H7 (cell line): ENCODE data around the gene FGF19. TPM values are rescaled to one million over a fixed set of nuclear protein-coding genes. Genes with fewer than 3 reads are reported as not detected.

Source experiments
- DNase-seq: peaks from one replicate; pipeline ENCODE4 v3.0.0; 2012
- H3K27me3 ChIP-seq: 2 replicates; pipeline ENCODE4 v1.6.0; 2011; ENCODE audit warnings: mild to moderate bottlenecking, low read length; ENCODE audit not compliant: control insufficient read depth, insufficient read depth
- H3K36me3 ChIP-seq: replicated peaks from 2 replicates; pipeline ENCODE4 v1.5.1; 2011; ENCODE audit warnings: low read length; ENCODE audit not compliant: control insufficient read depth, insufficient read depth
- H3K4me3 ChIP-seq: 2 replicates; pipeline ENCODE4 v1.5.1; 2011; ENCODE audit warnings: low read depth, mild to moderate bottlenecking, control low read depth, low read length, moderate library complexity; ENCODE audit not compliant: insufficient read depth
- total RNA-seq: library from RNA; depleted of rRNA; stranded (reverse); fragments of >200 nt; shearing (Covaris generic); gene quantifications from 2 replicates; pipeline ENCODE4 v1.2.3, GENCODE V29; 2014

The FGF19 gene
- total RNA-seq, 1 experiment from 2014 or later: 36.7 TPM

DNA sequence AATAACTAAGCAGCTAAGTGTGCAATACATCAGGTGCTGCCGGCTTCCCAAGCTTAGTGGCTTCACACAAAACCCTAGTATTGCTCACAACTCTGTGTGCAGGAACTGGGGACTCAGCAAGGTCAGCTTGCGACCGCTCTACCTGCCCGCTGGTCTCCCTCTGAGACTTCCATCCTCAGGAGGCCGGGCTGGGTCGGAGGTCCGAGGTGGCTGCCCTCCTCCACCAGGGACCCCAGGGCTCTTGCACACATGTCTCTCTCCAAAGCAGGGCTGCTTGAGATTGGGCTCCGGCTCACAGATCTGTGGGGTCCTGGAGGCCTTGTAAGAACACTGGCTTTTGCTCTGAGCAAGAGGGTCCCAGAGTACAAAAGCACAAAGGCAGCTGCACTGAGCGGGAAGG lies 25.4 kb upstream of the FGF19 start:
- Histone ChIP-seq H3K27me3 (no peaks in the 10 kb centered on the region; the same call in 1 of the 2 replicates), H3K36me3 (no peaks in the 10 kb centered on the region), H3K4me3 (no peak overlapping the region)
- no peak for DNase-seq

DNA sequence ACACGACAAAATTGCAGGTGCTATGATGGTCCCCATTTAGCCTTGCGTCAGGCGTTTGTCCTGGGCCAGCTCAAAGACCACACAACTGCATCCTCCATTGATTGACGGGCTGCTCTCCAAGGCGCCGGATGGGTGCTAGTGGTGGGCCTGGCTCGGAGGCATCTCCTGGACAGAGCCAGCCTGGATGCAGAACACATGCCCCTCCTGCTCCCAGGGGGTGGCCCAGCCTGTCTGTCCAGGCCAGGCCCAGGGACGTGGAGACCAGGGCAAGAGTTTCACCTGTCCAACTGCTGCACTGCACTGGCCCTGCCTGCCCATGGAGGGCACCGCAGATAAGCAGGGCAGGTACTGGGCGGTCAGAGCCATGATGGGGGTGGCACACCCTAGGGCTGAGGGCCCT lies 23.4 kb upstream of the FGF19 start:
- H3K36me3 ChIP-seq: no peaks in the 10 kb centered on the region
- no peaks in the 10 kb centered on the region for H3K27me3 ChIP-seq
- no peak for DNase-seq
- no peak overlapping the region for H3K4me3 ChIP-seq

DNA sequence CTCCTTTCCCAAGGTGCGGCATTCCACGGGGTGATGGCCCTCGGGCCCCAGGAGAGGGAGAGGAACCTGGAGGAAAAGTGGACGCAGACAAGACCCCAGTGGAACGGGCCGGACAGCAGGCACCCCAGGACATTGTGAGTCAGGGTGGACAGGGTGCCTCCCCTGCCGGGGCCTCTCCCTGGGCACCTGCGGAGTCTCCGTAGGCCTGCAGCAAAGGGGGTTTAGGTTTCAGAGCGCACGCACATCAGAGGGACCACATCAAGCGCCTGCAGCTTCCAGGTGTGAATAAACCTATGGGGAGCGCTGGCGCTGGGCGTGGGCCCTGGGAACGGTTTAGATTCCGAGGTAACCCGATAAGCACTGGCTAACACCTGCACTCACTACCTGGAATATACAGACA lies 22.7 kb upstream of the FGF19 start:
- no peak overlapping the region for H3K4me3 ChIP-seq
- H3K27me3 ChIP-seq: peaks cover 2% of the 10 kb centered on the region; the same call in 1 of the 2 replicates
- H3K36me3 ChIP-seq: no peaks in the 10 kb centered on the region
- peak; percentile 52 for DNase-seq

DNA sequence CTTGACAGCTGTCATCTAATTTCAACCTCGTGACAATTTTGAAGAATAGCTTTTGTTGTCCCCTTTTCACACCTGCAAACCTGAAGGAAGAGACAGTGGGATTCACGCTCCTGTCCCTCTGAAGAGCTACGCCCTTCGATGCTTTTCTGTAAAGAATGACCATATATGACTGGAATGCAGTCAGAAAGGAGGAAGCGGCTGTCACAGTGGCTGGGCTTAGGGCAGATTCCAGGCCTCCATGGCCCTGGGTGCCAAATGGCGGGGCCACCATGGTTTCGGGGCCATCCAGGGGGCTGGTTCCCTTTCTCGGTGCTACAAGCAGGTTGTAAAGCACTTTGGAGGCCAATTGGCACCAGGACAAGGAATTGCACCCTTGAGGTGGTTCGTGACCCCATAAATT lies 22.2 kb upstream of the FGF19 start:
- H3K36me3 ChIP-seq: no peaks in the 10 kb centered on the region
- peaks cover 2% of the 10 kb centered on the region; the same call in 1 of the 2 replicates for H3K27me3 ChIP-seq
- DNase-seq: no peak
- no peak overlapping the region for H3K4me3 ChIP-seq

DNA sequence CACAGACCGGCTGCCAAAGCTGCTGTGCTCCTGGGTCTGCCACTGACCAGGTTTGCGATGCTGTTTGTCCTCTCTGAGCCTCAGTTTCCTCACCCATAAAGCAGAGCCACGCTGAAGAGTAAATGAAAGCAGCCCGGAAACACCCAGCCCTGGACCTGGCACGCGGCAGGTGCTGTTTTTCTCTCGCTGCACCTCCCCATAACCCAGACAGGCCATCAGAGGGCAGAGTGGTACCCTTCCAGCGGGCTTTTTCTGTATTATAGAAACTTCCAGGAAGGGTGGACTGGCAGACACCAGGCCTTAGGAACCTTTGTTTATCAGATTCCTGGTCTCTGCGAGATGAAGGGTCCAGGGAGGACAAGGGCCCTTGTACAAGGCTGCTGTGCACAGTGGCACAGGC lies 17.9 kb upstream of the FGF19 start:
- Histone ChIP-seq H3K27me3 (peaks cover 4% of the 10 kb centered on the region), H3K36me3 (no peaks in the 10 kb centered on the region), H3K4me3 (no peak overlapping the region)
- peak; percentile 78 for DNase-seq

DNA sequence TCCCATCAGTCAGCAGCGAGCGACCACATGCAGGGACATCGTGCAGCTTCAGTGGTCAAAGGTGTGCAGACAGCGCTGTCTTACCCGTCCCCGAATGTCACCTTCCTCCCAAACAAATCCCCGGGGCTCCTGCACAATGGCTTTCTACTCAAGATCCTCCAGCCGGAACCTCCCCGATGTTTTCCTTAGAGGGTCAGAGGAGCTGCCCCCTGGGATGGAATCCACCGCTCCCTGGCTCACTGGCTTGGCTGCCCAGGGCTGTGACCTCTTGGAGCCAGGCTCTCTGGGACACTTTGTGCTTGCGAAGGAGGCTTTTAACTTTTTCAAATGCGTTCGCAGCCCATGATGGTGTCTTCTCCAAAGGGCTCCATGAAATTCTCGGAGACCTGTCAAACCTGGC lies 17.3 kb upstream of the FGF19 start:
- DNase-seq: no peak
- Histone ChIP-seq H3K36me3 (no peaks in the 10 kb centered on the region), H3K27me3 (peaks cover 4% of the 10 kb centered on the region), H3K4me3 (no peak overlapping the region)

DNA sequence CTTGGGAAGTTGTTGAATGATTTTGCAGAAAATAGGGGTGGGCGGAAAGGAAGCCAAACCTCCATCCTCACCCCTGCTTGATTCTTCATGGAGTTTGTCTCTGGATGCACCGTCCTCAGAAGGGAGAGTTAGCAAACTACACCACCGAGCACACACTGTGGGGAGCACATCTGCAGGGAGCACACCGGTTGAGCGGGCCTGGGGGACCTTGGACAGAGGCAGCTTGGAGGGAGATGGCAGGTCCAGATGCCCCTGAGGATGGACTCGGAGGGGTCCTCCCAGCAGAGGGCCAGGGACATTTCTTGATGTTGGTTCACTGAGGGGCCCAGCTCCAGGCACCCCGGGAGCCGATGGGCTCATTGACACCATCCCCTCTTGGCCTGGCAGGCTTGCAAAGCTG lies 15.1 kb upstream of the FGF19 start:
- Histone ChIP-seq H3K36me3 (no peaks in the 10 kb centered on the region), H3K4me3 (no peak overlapping the region), H3K27me3 (peaks cover 4% of the 10 kb centered on the region)
- DNase-seq: no peak

DNA sequence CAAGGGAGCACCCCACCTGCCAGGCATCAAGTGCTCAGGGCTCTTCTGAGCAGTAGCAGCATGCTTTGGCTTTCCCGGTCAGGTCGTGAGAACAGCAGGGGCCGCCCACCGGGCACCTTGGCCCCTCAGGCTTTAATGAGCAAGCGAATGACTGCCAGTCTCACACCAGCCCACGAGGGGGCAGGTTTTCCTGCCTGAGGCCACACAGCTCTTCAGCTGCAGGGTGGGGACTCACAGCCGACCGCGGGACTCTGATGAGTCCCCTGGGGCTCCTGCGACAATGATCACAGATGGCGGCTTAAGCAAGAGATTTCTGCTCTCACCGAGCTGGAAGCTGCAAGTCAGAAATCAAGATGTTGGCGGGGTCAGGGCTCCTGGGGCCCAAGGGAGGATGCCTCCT lies 14.3 kb upstream of the FGF19 start:
- Histone ChIP-seq H3K27me3 (peaks cover 4% of the 10 kb centered on the region), H3K36me3 (no peaks in the 10 kb centered on the region), H3K4me3 (no peak overlapping the region)
- DNase-seq: peak; percentile 96

DNA sequence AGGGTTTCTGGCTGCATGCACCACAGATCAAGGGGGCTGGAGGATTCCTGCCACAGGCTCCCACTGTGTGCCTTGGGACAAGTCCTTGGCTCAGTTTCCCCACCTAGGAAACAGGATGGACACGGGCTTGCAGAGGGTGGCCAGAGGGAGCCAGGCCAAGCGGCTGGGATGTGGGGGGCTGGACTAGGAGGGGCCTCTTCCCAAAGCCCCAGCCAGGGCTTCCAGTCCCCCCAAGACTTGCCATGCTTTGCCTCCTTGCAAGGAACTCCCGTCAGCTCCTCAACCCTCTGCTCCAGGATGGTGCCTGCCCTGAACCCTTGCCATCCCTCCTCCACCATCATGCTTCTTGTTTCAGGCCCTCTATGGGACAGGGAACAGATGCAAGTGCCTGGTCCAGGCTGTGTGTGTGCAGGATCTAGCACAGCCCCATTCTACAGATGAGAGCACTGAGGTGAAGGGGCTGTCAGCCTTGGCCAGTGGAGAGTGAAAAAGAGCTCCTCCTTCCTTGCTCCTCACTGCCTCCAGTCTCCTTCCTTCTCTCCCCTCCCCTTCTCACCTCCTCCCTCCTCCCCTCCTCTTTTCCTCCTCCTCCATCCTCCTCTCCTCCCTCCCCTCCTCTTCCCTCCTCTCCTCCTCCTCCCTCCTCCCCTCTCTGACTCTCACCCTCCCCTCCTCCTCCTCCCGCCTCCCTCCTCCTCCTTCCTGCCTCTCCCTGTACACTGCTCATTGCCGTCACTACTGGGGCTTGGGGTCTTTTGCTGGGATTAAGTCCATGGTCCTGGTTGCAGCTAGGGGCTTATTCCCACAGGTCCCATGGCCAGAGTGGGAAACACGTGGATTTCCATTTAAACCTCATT lies 13.3 kb upstream of the FGF19 start:
- Histone ChIP-seq H3K4me3 (no peak overlapping the region), H3K27me3 (peaks cover 4% of the 10 kb centered on the region), H3K36me3 (no peaks in the 10 kb centered on the region)
- no peak for DNase-seq

DNA sequence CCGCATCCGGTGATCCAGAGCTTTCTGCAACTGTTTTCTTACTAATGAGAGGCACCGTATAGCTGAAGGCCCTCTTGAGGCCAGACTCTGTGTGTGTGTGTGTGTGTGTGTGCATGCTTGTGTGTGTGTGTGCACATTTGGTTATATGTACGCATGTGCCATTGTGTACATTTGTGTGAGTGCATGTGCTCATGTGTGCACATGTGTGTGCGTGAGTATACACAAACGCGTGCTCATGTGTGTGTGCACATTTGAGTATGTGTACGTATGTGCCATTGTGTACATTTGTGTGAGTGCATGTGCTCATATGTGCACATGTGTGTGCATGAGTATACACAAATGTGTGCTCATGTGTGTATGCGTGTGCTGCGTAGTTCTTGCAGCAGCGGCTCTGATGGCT lies 12.3 kb upstream of the FGF19 start:
- Histone ChIP-seq H3K27me3 (peaks cover 2% of the 10 kb centered on the region), H3K4me3 (no peak overlapping the region), H3K36me3 (no peaks in the 10 kb centered on the region)
- no peak for DNase-seq

DNA sequence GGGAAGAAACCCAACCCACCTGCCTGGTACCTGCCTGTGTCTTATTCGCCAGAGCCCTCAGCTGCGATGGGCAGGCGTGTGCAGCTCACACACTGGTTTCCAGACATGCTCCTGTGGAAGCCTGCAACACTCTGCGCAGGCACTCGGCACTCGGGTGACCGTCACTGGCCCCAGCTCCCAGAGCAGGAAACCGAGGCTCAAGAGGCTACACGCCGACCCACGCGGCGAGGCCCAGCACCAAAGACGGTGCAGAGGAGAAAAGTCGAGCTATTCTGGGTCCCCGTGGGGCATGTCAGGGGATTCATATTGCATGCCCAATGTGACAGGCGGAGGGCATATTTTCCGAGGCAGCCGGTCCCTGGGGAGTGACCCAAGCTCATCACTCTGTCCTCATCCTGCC lies 11.6 kb upstream of the FGF19 start:
- no peak for DNase-seq
- peaks cover 2% of the 10 kb centered on the region for H3K27me3 ChIP-seq
- no peaks in the 10 kb centered on the region for H3K36me3 ChIP-seq
- H3K4me3 ChIP-seq: no peak overlapping the region

DNA sequence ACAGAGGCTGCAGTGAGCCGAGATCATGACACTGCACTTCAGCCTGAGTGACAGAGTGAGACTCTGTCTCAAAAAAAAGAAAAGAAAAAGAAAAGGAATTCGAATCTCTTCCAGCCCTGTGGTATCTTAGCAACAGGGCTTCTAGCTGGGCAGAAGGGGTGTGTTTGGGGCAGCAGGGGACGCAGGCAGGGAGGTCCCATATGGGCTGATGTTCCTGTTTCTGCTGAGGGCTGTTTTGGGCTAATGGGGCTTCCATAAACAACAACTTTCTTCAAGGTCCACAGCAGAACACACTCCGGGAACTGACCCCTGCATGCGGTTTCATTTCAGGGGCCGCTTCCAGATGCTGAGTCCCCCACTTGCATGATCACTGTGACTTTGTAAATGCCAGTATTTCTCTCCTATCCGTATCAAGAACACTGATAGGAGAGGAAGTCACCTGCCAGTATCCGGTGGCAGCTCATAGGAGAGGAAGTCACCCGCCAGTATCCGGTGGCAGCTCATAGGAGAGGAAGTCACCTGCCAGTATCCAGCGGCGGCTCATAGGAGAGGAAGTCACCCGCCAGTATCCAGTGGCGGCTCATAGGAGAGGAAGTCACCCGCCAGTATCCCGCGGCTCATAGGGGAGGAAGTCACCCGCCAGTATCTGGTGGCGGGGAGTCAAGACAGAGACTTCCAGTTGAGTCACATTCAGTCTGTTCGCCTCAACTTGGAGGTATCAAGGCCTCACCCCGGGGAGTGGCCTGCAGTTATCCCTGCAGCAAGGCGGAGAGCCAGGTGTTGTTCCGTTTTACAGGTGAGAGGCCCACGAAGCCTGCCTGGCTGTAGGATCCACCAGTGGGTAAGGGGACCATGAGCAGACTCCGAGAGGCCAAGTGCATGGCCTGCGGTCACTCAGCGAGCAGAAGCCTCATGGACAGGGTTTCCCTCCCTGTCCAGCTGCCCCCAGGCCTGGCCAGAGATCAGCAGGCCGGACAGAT lies 8.3 kb upstream of the FGF19 start:
- Histone ChIP-seq H3K4me3 (no peak overlapping the region), H3K36me3 (no peaks in the 10 kb centered on the region), H3K27me3 (peaks cover under 1% of the 10 kb centered on the region)
- peak; percentile 69 for DNase-seq

DNA sequence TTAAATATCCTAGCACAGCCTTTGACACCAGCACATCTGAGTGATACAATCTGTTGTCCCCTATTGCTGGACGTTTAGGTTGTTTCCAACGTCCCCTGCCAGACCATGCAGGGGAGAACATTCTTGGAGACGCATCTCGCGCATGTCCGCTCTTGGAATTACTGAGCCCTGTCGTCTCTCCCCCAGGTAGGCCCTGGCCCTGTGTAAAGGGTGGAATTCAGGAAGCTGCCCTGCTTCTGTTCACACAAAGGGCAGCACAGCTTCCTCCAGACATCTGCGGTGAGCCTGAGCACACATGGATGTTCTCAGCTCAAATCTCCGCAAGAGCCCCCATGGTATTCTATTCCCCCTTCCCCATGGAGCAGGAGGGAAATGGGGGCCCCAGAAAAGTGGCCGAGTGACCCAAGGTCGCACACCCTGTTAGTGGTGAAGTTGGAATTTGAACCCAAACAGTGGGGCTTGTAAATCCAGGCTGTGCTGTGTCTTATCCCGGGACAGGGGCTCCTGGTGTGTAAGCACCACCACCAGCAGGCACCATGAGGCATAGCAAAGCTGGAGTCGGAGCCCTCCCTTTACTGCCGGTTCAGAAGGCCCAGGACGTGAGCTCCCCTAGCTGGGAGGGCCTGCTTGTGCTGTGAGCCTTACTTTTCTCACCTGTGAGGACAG lies 5.0 kb upstream of the FGF19 start:
- Histone ChIP-seq H3K4me3 (no peak overlapping the region), H3K27me3 (peaks cover 10% of the 10 kb centered on the region), H3K36me3 (no peaks in the 10 kb centered on the region)
- DNase-seq: peak; percentile 72

DNA sequence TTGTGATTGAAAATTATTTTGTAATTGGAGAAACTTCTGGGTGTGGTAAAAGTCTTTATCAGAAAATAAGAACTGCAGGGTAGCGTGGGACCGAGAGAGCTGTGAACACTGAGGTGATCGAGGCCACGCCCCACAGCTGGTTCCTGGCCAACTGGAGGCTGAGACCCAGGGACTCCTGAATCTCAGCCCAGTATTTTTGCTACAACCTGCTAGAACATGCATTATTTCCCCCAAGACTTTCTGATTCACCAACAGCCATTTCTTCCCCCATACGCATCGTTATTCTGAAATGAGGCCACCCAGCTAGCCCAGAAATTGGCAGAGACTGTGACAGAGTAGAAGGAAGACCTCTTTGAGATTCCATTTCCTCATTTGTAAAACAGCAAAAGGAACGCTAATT lies 3.4 kb upstream of the FGF19 start:
- Histone ChIP-seq H3K36me3 (no peaks in the 10 kb centered on the region), H3K27me3 (peaks cover 20% of the 10 kb centered on the region), H3K4me3 (no peak overlapping the region)
- peak; percentile 75 for DNase-seq
